Loucy (cell line): ENCODE data around the gene HMX3.
A peak's percentile ranks its signal among the peaks of the same experiment; 100 is the strongest.
"Not testable (repeated sequence)": the region's sequence is repeated elsewhere in the genome, so short reads cannot be mapped to it uniquely, and the experiment has no call there.

Experiments used
- H2AFZ ChIP-seq: fragments of 200-600 bp; sonication (generic); 2 replicates; pipeline ENCODE4 v1.6.0; 2016; ENCODE audit warnings: antibody characterized with exemption, mild to moderate bottlenecking, low read length, moderate library complexity
- H3F3A ChIP-seq: fragments of 200-600 bp; 2 replicates; pipeline ENCODE4 v1.6.0; 2016; ENCODE audit warnings: antibody characterized with exemption, low read depth, mild to moderate bottlenecking
- H3K27me3 ChIP-seq: fragments of 200-600 bp; sonication (generic); 2 replicates; pipeline ENCODE4 v1.6.1; 2014; ENCODE audit warnings: low read length, mild to moderate bottlenecking; ENCODE audit not compliant: insufficient read depth, poor library complexity, severe bottlenecking
- H3K36me3 ChIP-seq: fragments of 200-600 bp; sonication (generic); 2 replicates; pipeline ENCODE4 v1.6.1; 2016; ENCODE audit warnings: low read length; ENCODE audit not compliant: insufficient read depth
- H3K4me1 ChIP-seq: fragments of 200-600 bp; sonication (generic); 2 replicates; pipeline ENCODE4 v1.5.1; 2014; ENCODE audit warnings: low read length, mild to moderate bottlenecking; ENCODE audit not compliant: insufficient read depth, poor library complexity, severe bottlenecking
- H3K4me2 ChIP-seq: fragments of 200-600 bp; sonication (generic); 2 replicates; pipeline ENCODE4 v1.6.0; 2014; ENCODE audit warnings: antibody characterized with exemption, low read length, low read depth, mild to moderate bottlenecking; ENCODE audit not compliant: poor library complexity, severe bottlenecking
- H3K4me3 ChIP-seq: fragments of 200-600 bp; sonication (generic); 2 replicates; pipeline ENCODE4 v1.5.1; 2014; ENCODE audit warnings: low read length, mild to moderate bottlenecking, mixed read lengths; ENCODE audit not compliant: poor library complexity, severe bottlenecking
- H3K79me2 ChIP-seq: fragments of 200-600 bp; sonication (generic); 2 replicates; pipeline ENCODE4 v1.6.1; 2014; ENCODE audit warnings: low read length; ENCODE audit not compliant: insufficient read depth
- H3K9ac ChIP-seq: fragments of 200-600 bp; sonication (generic); 2 replicates; pipeline ENCODE4 v1.6.0; 2014; ENCODE audit warnings: mild to moderate bottlenecking, low read depth, low read length, moderate library complexity; ENCODE audit not compliant: poor library complexity, severe bottlenecking
- H3K9me2 ChIP-seq: fragments of 200-600 bp; sonication (generic); replicated peaks from 2 replicates; pipeline ENCODE4 v1.6.1; 2016; ENCODE audit warnings: low read depth, low read length, mixed read lengths
- H3K9me3 ChIP-seq: fragments of 200-600 bp; sonication (generic); 2 replicates; pipeline ENCODE4 v1.6.1; 2014; ENCODE audit warnings: mild to moderate bottlenecking, antibody characterized with exemption, low read length, low read depth; ENCODE audit not compliant: insufficient read depth
- H4K20me1 ChIP-seq: fragments of 200-600 bp; sonication (generic); 2 replicates; pipeline ENCODE4 v1.6.0; 2014; ENCODE audit warnings: antibody characterized with exemption, low read length, mild to moderate bottlenecking; ENCODE audit not compliant: insufficient read depth, poor library complexity, severe bottlenecking
- CTCF ChIP-seq: fragments of 200-600 bp; sonication (generic); conservative IDR thresholded peaks from 2 replicates; pipeline ENCODE4 v1.5.1; 2014; ENCODE audit warnings: mild to moderate bottlenecking, antibody characterized with exemption, low read length
- EZH2phosphoT487 ChIP-seq: fragments of 200-600 bp; IDR thresholded peaks from 2 replicates; pipeline ENCODE4 v1.6.1; 2018; ENCODE audit warnings: antibody characterized with exemption, mild to moderate bottlenecking, moderate library complexity, borderline replicate concordance

HMX3 gene

DNA sequence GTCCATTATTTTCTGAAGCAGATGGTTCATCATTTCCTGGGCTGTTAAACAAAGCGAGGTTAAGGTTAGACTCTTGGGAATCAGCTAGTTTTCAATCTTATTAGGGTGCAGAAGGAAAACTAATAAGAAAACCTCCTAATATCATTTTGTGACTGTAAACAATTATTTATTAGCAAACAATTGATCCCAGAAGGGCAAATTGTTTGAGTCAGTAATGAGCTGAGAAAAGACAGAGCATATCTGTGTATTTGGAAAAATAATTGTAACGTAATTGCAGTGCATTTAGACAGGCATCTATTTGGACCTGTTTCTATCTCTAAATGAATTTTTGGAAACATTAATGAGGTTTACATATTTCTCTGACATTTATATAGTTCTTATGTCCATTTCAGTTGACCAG is 28.5 kb downstream of the HMX3 start:
- peaks cover 97% of the 10 kb centered on the region for H3K79me2 ChIP-seq
- no peak overlapping the region for H2AFZ ChIP-seq
- no peak for TF ChIP-seq EZH2phosphoT487
- H3K9ac ChIP-seq: no peak overlapping the region
- peaks cover 40% of the 10 kb centered on the region for H3K4me1 ChIP-seq
- no peaks in the 10 kb centered on the region for H3K9me3 ChIP-seq
- H3F3A ChIP-seq: peaks cover 14% of the 10 kb centered on the region; the same call in 1 of the 2 replicates
- H3K27me3 ChIP-seq: no peaks in the 10 kb centered on the region
- no peak overlapping the region for H3K4me2 ChIP-seq
- peaks cover 82% of the 10 kb centered on the region for H4K20me1 ChIP-seq
- H3K9me2 ChIP-seq: no peaks in the 10 kb centered on the region
- H3K36me3 ChIP-seq: peaks cover 79% of the 10 kb centered on the region
- H3K4me3 ChIP-seq: no peak overlapping the region

GRCh38 chr10:123165445-123166072 is 29.8 kb downstream of the HMX3 start:
- Histone ChIP-seq H3K4me3 (no peak overlapping the region), H3K27me3 (no peaks in the 10 kb centered on the region), H3K9me3 (no peaks in the 10 kb centered on the region), H3F3A (0 out of 2 replicates have a peak, but pooled peaks cover 2% of the 10 kb centered on the region), H3K9ac (no peak overlapping the region), H4K20me1 (peaks cover 69% of the 10 kb centered on the region), H3K79me2 (peaks cover 94% of the 10 kb centered on the region), H3K9me2 (no peaks in the 10 kb centered on the region), H3K4me1 (peaks cover 28% of the 10 kb centered on the region), H3K4me2 (no peak overlapping the region), H2AFZ (no peak overlapping the region), H3K36me3 (peaks cover 89% of the 10 kb centered on the region)
- TF ChIP-seq CTCF (peak; percentile 55), EZH2phosphoT487 (no peak)

DNA sequence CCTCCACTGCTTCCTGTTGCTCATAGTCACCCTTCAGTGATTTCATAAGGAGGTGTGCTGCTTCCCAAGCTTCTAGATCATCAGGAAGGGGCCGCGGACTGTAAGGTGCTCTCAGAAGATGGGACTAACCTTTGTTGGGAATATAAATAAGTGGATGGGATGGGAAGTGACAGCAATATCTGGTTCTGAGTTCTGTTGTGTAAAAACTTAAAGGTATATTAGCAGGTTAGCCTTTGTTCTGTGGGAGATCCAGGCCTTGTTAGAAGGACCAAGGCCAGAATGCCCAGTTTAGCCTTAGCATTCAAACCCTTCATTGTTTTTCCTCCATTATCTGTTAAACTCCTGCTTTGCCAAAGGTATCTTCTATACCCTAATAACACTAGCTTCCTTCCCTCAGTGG is 30.8 kb downstream of the HMX3 start:
- H3K4me1 ChIP-seq: peaks cover 20% of the 10 kb centered on the region
- no peak overlapping the region for H3K9ac ChIP-seq
- peaks cover 59% of the 10 kb centered on the region for H4K20me1 ChIP-seq
- H2AFZ ChIP-seq: no peak overlapping the region
- no peaks in the 10 kb centered on the region for H3K9me3 ChIP-seq
- H3K4me2 ChIP-seq: no peak overlapping the region
- H3K4me3 ChIP-seq: no peak overlapping the region
- H3K36me3 ChIP-seq: peaks cover 85% of the 10 kb centered on the region
- H3K9me2 ChIP-seq: no peaks in the 10 kb centered on the region
- no peaks in the 10 kb centered on the region for H3K27me3 ChIP-seq
- TF ChIP-seq CTCF (no peak), EZH2phosphoT487 (no peak)
- H3F3A ChIP-seq: no peaks in the 10 kb centered on the region
- peaks cover 89% of the 10 kb centered on the region for H3K79me2 ChIP-seq

DNA sequence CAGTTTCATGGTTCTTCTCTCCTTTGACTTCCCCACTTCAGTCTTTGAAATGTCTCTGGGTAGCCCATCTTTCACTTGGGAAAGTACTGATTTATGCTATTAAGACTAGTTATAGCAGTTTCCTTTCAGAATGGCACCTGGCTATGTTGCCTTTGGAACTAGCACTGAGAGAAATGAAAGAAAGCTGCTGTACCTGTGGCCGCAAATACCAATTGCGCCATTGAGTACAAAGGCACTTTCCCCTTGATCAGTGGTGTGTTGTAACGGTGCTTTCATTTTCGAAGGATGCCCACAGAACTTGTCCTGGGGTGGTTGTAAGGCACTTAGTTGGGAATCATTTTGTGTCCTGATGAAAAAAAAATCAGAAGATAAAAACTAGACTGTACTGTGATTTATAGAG is 35.2 kb downstream of the HMX3 start:
- H3K9ac ChIP-seq: no peak overlapping the region
- H3K79me2 ChIP-seq: peaks cover 46% of the 10 kb centered on the region; the same call in 1 of the 2 replicates
- no peak overlapping the region for H3K4me2 ChIP-seq
- H3K36me3 ChIP-seq: peaks cover 49% of the 10 kb centered on the region
- H3K9me2 ChIP-seq: no peaks in the 10 kb centered on the region
- no peaks in the 10 kb centered on the region for H3K27me3 ChIP-seq
- no peaks in the 10 kb centered on the region for H3K4me1 ChIP-seq
- no peaks in the 10 kb centered on the region for H3F3A ChIP-seq
- no peak overlapping the region for H3K4me3 ChIP-seq
- TF ChIP-seq EZH2phosphoT487 (no peak), CTCF (no peak)
- no peaks in the 10 kb centered on the region for H3K9me3 ChIP-seq
- H4K20me1 ChIP-seq: peaks cover 17% of the 10 kb centered on the region
- H2AFZ ChIP-seq: no peak overlapping the region

DNA sequence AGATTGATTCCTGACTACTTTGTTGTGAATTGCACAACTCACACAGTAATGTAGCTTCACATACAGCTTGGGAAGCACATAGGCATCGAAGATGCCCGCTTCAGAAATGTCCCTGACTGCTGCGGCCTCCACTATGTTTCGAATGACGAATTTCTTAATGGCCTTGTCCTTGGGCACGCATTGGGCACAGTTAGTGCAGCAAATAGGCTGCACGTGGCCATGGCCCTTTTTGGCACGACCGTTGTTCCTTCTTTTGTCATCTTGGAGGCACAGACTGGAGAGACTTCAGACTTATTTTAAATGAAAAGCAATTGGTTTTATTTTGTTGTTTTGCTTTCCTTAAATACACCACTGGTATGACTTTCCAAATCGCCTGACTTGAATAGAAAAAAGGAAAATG is 35.8 kb downstream of the HMX3 start:
- H3K9me2 ChIP-seq, H3K4me2 ChIP-seq, H3K27me3 ChIP-seq, H3K9me3 ChIP-seq, H2AFZ ChIP-seq, H3K9ac ChIP-seq, H3K4me1 ChIP-seq, H3K4me3 ChIP-seq, H3F3A ChIP-seq: not testable (repeated sequence)
- H4K20me1 ChIP-seq: peaks cover 11% of the 10 kb centered on the region
- H3K79me2 ChIP-seq: peaks cover 39% of the 10 kb centered on the region; the same call in 1 of the 2 replicates
- peaks cover 49% of the 10 kb centered on the region for H3K36me3 ChIP-seq
